BJ (cell line): ENCODE data around the gene TBC1D21. TPM values are rescaled to one million over a fixed set of nuclear protein-coding genes. Genes with fewer than 3 reads are reported as not detected.

Experiments used
- CTCF ChIA-PET: fragments of 350-600 bp; formaldehyde crosslinking; extraction: SDS; loops from one replicate; lab custom pipeline; 2021; ENCODE audit warnings: antibody characterized with exemption, inconsistent platforms; lab: Yijun Ruan, JAX
- POLR2A ChIA-PET: fragments of 300-600 bp; sonication (Branson Sonifier 250); formaldehyde crosslinking; extraction: SDS; loops from one replicate; lab custom pipeline; 2021; ENCODE audit warnings: antibody characterized with exemption; lab: Charles Lee
- DNase-seq: peaks from one replicate; pipeline ENCODE4 v3.0.0-alpha.2; 2011; ENCODE audit warnings: low read depth
- H3K27me3 ChIP-seq: 2 replicates; pipeline ENCODE4 v1.6.0; 2011; ENCODE audit warnings: low read length; ENCODE audit not compliant: control insufficient read depth, insufficient read depth
- H3K36me3 ChIP-seq: 2 replicates; pipeline ENCODE4 v1.5.1; 2011; ENCODE audit warnings: low read length; ENCODE audit not compliant: control insufficient read depth, insufficient read depth
- H3K4me3 ChIP-seq: 2 replicates; pipeline ENCODE4 v1.5.1; 2011; ENCODE audit warnings: low read depth, mild to moderate bottlenecking, control low read depth, low read length
- CTCF ChIP-seq: IDR thresholded peaks from 2 replicates; pipeline ENCODE4 v1.5.1; 2011; ENCODE audit warnings: low read depth, mild to moderate bottlenecking, control low read depth, inconsistent platforms, low read length, moderate library complexity; ENCODE audit not compliant: insufficient read depth
- polyA plus RNA-seq: library from polyadenylated mRNA; depleted of rRNA; stranded (reverse); fragments of >200 nt; gene quantifications from 2 replicates; pipeline ENCODE4 v1.2.3, GENCODE V29; 2011

Gene TBC1D21
- polyA plus RNA-seq, 1 experiment = not detected

- Histone ChIP-seq H3K36me3 (no peaks in the 10 kb centered on the region), H3K27me3 (peaks cover 11% of the 10 kb centered on the region), H3K4me3 (no peak overlapping the region)
- no peak for DNase-seq
- POLR2A ChIA-PET = no interaction called here
- no peak for TF ChIP-seq CTCF
- CTCF ChIA-PET = interaction anchor here (5.4 kb wide), 1 partner anchor 16 kb away, joined by 22 read pairs; the partner anchor contains the start of gene TBC1D21
These were observed 15.3 kb upstream of the TBC1D21 start for GRCh38 chr15:73858062-73858461.

GRCh38 chr15:73862276-73862675 lies 11.1 kb upstream of the TBC1D21 start:
- POLR2A ChIA-PET = no interaction called here
- Histone ChIP-seq H3K36me3 (no peaks in the 10 kb centered on the region), H3K27me3 (peaks cover 13% of the 10 kb centered on the region), H3K4me3 (no peak overlapping the region)
- CTCF ChIA-PET = interaction anchor here (5.4 kb wide), 1 partner anchor 12 kb away, joined by 22 read pairs; the partner anchor contains the start of gene TBC1D21
- no peak for TF ChIP-seq CTCF
- DNase-seq = no peak

- no peak for TF ChIP-seq CTCF
These were observed 8.0 kb upstream of the TBC1D21 start for GRCh38 chr15:73865379-73865778.

GRCh38 chr15:73865904-73866303 lies 7.5 kb upstream of the TBC1D21 start:
- H3K36me3 ChIP-seq = no peaks in the 10 kb centered on the region
- DNase-seq = no peak
- H3K27me3 ChIP-seq = peaks cover 19% of the 10 kb centered on the region
- CTCF ChIA-PET = interaction anchor here (0.9 to 1.7 kb wide), 3 partner anchors 8 to 41 kb away, joined by 3 to 11 read pairs (median 4); partner anchors contain the start of gene TBC1D21
- H3K4me3 ChIP-seq = no peak overlapping the region
- no peak for TF ChIP-seq CTCF
- POLR2A ChIA-PET = no interaction called here

More at GRCh38 chr15:73865379-73865778, 8.0 kb upstream of the TBC1D21 start:
- Histone ChIP-seq H3K27me3 (peaks cover 19% of the 10 kb centered on the region), H3K36me3 (no peaks in the 10 kb centered on the region), H3K4me3 (no peak overlapping the region)
- POLR2A ChIA-PET = no interaction called here
- no peak for DNase-seq
- CTCF ChIA-PET = interaction anchor here (0.9 to 1.7 kb wide), 2 partner anchors 9 to 15 kb away, joined by 3 to 11 read pairs; partner anchors contain the start of gene TBC1D21

GRCh38 chr15:73866481-73866880 lies 6.9 kb upstream of the TBC1D21 start:
- Histone ChIP-seq H3K27me3 (peaks cover 22% of the 10 kb centered on the region), H3K4me3 (no peak overlapping the region), H3K36me3 (no peaks in the 10 kb centered on the region)
- ChIA-PET CTCF (interaction anchor here (1.0 kb wide), 1 partner anchor 41 kb away, joined by 4 read pairs; no protein-coding TSS in a partner anchor), POLR2A (no interaction called here)
- TF ChIP-seq CTCF = no peak
- DNase-seq = no peak
